ENCODE measurements around the gene MTUS2. TPM values are rescaled to one million over a fixed set of nuclear protein-coding genes. Genes with fewer than 3 reads are reported as not detected.

The MTUS2 gene
- total and polyA plus RNA-seq, 9 of the 15 experiments (the other 6 are each of a cell fraction or from before 2014, with no cell fraction given), result 0.01 to 0.28 (median 0.06) TPM; not detected in 1

DNA sequence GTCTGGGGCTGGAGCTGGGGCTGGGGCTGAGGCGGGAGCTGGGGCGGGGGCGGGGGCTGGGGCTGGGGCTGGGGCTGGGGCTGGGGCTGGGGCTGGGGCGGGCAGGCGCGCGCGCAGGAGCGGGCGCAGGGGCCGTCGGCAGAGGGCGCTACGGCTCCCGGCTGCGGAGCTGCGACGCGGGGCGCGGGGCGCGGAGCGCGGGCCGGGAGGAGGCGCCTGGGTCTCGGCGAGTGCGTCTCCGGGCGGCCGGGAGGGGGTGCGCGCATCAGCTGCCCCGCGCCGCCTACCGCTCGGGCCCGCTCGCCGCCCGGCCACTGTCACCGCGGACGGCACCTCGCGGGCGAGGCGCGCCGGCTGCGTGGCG is 422 bp upstream of the MTUS2 start:
- no peak overlapping the region for H3K27ac ChIP-seq (ENCODE audit: extremely low read depth, low read depth, low read length)
- no peak overlapping the region; a peak in 1 of 4 replicates for H3K9ac ChIP-seq (ENCODE audit: insufficient read depth in 1 of 2, low read depth in 2 of 2, low read length in 2 of 2)
- no peak overlapping the region for H3K4me2 ChIP-seq (ENCODE audit: insufficient read depth, low read length)
- no peaks in the 10 kb centered on the region for H4K20me1 ChIP-seq (replicated peaks; ENCODE audit: control insufficient read depth, insufficient read depth, low read length)
- H3K4me1 ChIP-seq (replicated peaks in 1 of 2; ENCODE audit: control insufficient read depth in 2 of 2, insufficient read depth in 2 of 2, low read length in 2 of 2), result peaks cover 0 to 13% of the 10 kb centered on the region in 2 experiments; a peak in 2 of 5 replicates
- CTCF ChIA-PET (ENCODE audit: low intra/inter-chr PET ratio), result interaction anchor here (0.7 kb wide), 1 partner anchor 550 kb away, joined by 3 read pairs; no protein-coding TSS in a partner anchor
- POLR2A ChIA-PET, result no interaction called here
- H3K27me3 ChIP-seq (ENCODE audit: control insufficient read depth in 2 of 2, insufficient read depth in 2 of 2, low read length in 2 of 2), result peaks cover 0 to 16% of the 10 kb centered on the region in 2 experiments; a peak in 2 of 5 replicates
- H3K36me3 ChIP-seq (ENCODE audit: control insufficient read depth, insufficient read depth, low read length), result no peaks in the 10 kb centered on the region
- H3K9me3 ChIP-seq (replicated peaks; ENCODE audit: control insufficient read depth, insufficient read depth, low read depth, low read length), result no peaks in the 10 kb centered on the region
- no peaks in the 10 kb centered on the region for H3K79me2 ChIP-seq (ENCODE audit: control insufficient read depth, insufficient read depth, low read length)
- whole genome bisulfite sequencing (ENCODE audit: insufficient coverage, low coverage, missing lambda C conversion rate), result 0% methylated on average over 5 of the region's 55 CpGs
- no peaks in the 10 kb centered on the region for H3K9me1 ChIP-seq (ENCODE audit: control insufficient read depth, insufficient read depth, low read length)
- BruUV-seq (replicated peaks), result no TSS peak
- FAIRE-seq, result no peak
- H3K4me3 ChIP-seq, result peak overlapping the region; percentile 8; the same call in 1 of the 2 replicates
- DNase-seq (ENCODE audit: extremely low read depth in 1 of 4, low spot score in 3 of 4), result peak; percentile 61 to 78 (median 76)
- no peak overlapping the region for H2AFZ ChIP-seq (ENCODE audit: low read depth, low read length)
- peak; percentile 99 for ATAC-seq
- in situ Hi-C loops (cut with MboI), result loop anchor here (25.0 kb wide), 2 partner anchors 543 to 893 kb away; no protein-coding TSS in a partner anchor
- intact Hi-C loops (cut with micrococcal nuclease), result no loop called here
- TF ChIP-seq SMAD4 (CRISPR knock-in tag; conservative IDR thresholded peaks at IDR 0.05) (no peak), ERF (CRISPR knock-in tag; IDR thresholded peaks at IDR 0.05) (no peak), PHF20 (IDR thresholded peaks at IDR 0.05; ENCODE audit: partially characterized antibody) (no peak), EHMT2 (IDR thresholded peaks at IDR 0.05) (no peak), KDM2B (CRISPR knock-in tag; IDR thresholded peaks at IDR 0.05) (no peak), POLR3A (IDR thresholded peaks at IDR 0.05; ENCODE audit: borderline replicate concordance, extremely low read depth, insufficient read depth, insufficient read length) (no peak)
- TF ChIP-seq, protein P1, sequence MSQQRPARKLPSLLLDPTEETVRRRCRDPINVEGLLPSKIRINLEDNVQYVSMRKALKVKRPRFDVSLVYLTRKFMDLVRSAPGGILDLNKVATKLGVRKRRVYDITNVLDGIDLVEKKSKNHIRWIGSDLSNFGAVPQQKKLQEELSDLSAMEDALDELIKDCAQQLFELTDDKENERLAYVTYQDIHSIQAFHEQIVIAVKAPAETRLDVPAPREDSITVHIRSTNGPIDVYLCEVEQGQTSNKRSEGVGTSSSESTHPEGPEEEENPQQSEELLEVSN (IDR thresholded peaks at IDR 0.05; ENCODE audit: borderline replicate concordance in 1 of 2, extremely low read depth in 1 of 2, insufficient read depth in 1 of 2, insufficient read length in 1 of 2, low read depth in 1 of 2, low read length in 1 of 2, poor library complexity in 1 of 2, severe bottlenecking in 1 of 2), result peak in 1 of 2 experiments; percentile 69
- TF ChIP-seq, protein P2, sequence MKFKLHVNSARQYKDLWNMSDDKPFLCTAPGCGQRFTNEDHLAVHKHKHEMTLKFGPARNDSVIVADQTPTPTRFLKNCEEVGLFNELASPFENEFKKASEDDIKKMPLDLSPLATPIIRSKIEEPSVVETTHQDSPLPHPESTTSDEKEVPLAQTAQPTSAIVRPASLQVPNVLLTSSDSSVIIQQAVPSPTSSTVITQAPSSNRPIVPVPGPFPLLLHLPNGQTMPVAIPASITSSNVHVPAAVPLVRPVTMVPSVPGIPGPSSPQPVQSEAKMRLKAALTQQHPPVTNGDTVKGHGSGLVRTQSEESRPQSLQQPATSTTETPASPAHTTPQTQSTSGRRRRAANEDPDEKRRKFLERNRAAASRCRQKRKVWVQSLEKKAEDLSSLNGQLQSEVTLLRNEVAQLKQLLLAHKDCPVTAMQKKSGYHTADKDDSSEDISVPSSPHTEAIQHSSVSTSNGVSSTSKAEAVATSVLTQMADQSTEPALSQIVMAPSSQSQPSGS (CRISPR knock-in tag; IDR thresholded peaks at IDR 0.05), result no peak
- TF ChIP-seq, protein P3, sequence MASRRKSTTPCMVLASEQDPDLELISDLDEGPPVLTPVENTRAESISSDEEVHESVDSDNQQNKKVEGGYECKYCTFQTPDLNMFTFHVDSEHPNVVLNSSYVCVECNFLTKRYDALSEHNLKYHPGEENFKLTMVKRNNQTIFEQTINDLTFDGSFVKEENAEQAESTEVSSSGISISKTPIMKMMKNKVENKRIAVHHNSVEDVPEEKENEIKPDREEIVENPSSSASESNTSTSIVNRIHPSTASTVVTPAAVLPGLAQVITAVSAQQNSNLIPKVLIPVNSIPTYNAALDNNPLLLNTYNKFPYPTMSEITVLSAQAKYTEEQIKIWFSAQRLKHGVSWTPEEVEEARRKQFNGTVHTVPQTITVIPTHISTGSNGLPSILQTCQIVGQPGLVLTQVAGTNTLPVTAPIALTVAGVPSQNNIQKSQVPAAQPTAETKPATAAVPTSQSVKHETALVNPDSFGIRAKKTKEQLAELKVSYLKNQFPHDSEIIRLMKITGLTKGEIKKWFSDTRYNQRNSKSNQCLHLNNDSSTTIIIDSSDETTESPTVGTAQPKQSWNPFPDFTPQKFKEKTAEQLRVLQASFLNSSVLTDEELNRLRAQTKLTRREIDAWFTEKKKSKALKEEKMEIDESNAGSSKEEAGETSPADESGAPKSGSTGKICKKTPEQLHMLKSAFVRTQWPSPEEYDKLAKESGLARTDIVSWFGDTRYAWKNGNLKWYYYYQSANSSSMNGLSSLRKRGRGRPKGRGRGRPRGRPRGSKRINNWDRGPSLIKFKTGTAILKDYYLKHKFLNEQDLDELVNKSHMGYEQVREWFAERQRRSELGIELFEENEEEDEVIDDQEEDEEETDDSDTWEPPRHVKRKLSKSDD (conservative IDR thresholded peaks at IDR 0.05; ENCODE audit: low read length), result no peak

All from K562 (cell line).